H9 (cell line): Measurements from ENCODE around the gene USH2A. TPM values are rescaled to one million over a fixed set of nuclear protein-coding genes. Genes with fewer than 3 reads are reported as not detected.

Experiments
- DNase-seq: peaks from one replicate; pipeline ENCODE4 v3.0.0-alpha.2; 2017
- H2AFZ ChIP-seq: one replicate; pipeline ENCODE4 v1.6.1; 2013; ENCODE audit warnings: mild to moderate bottlenecking, low read length, control low read depth, moderate library complexity
- H2AK5ac ChIP-seq: 2 replicates; pipeline ENCODE4 v1.6.1; 2013; ENCODE audit warnings: low read length, control low read depth, mixed read lengths; ENCODE audit not compliant: insufficient read length
- H2BK120ac ChIP-seq: one replicate; pipeline ENCODE4 v1.6.1; 2013; ENCODE audit warnings: low read depth, mild to moderate bottlenecking, low read length, control low read depth, inconsistent platforms; ENCODE audit not compliant: poor library complexity, severe bottlenecking
- H2BK12ac ChIP-seq: 2 replicates; pipeline ENCODE4 v1.6.1; 2013; ENCODE audit warnings: low read length, control low read depth, mixed read lengths, low read depth; ENCODE audit not compliant: insufficient read length
- H2BK15ac ChIP-seq: 2 replicates; pipeline ENCODE4 v1.6.1; 2013; ENCODE audit warnings: low read depth, low read length, control low read depth
- H2BK20ac ChIP-seq: one replicate; pipeline ENCODE4 v1.6.1; 2013; ENCODE audit warnings: low read depth, mild to moderate bottlenecking, low read length, control low read depth, inconsistent platforms; ENCODE audit not compliant: poor library complexity, severe bottlenecking
- H2BK5ac ChIP-seq: 2 replicates; pipeline ENCODE4 v1.6.1; 2013; ENCODE audit warnings: low read length, control low read depth, mixed read lengths; ENCODE audit not compliant: insufficient read length
- H3K14ac ChIP-seq: 2 replicates; pipeline ENCODE4 v1.6.1; 2013; ENCODE audit warnings: low read length, control low read depth; ENCODE audit not compliant: insufficient read depth
- H3K18ac ChIP-seq: 2 replicates; pipeline ENCODE4 v1.6.1; 2013; ENCODE audit warnings: low read depth, mild to moderate bottlenecking, mixed read lengths, low read length, control low read depth; ENCODE audit not compliant: insufficient read length
- H3K23ac ChIP-seq: 2 replicates; pipeline ENCODE4 v1.6.1; 2013; ENCODE audit warnings: low read length, control low read depth, mixed read lengths, low read depth; ENCODE audit not compliant: insufficient read length
- H3K23me2 ChIP-seq: 2 replicates; pipeline ENCODE4 v1.6.1; 2013; ENCODE audit warnings: low read depth, mild to moderate bottlenecking, mixed read lengths, low read length, control low read depth; ENCODE audit not compliant: insufficient read length, poor library complexity, severe bottlenecking
- H3K27ac ChIP-seq: 2 replicates; pipeline ENCODE4 v1.5.1; 2013; ENCODE audit warnings: low read length, control low read depth, mixed read lengths, low read depth; ENCODE audit not compliant: insufficient read length
- H3K27me3 ChIP-seq: 2 replicates; pipeline ENCODE4 v1.6.1; 2013; ENCODE audit warnings: low read length, control low read depth, inconsistent platforms; ENCODE audit not compliant: insufficient read depth
- H3K4ac ChIP-seq: 2 replicates; pipeline ENCODE4 v1.6.1; 2013; ENCODE audit warnings: low read depth, mild to moderate bottlenecking, control low read depth, inconsistent platforms, low read length, moderate library complexity
- H3K4me1 ChIP-seq: 2 replicates; pipeline ENCODE4 v1.6.1; 2013; ENCODE audit warnings: low read length, control low read depth, inconsistent platforms; ENCODE audit not compliant: insufficient read depth
- H3K4me2 ChIP-seq: 2 replicates; pipeline ENCODE4 v1.6.1; 2013; ENCODE audit warnings: low read length, control low read depth, mixed read lengths; ENCODE audit not compliant: insufficient read length, insufficient read depth
- H3K56ac ChIP-seq: 2 replicates; pipeline ENCODE4 v1.6.1; 2013; ENCODE audit warnings: low read depth, mild to moderate bottlenecking, mixed read lengths, low read length, control low read depth; ENCODE audit not compliant: insufficient read length
- H3K79me1 ChIP-seq: 2 replicates; pipeline ENCODE4 v1.6.1; 2013; ENCODE audit warnings: low read depth, mild to moderate bottlenecking, moderate library complexity, low read length, control low read depth, inconsistent platforms; ENCODE audit not compliant: insufficient read depth, poor library complexity, severe bottlenecking
- H3K79me2 ChIP-seq: 2 replicates; pipeline ENCODE4 v1.6.1; 2013; ENCODE audit warnings: low read length, control low read depth, inconsistent platforms; ENCODE audit not compliant: insufficient read depth
- H3K9ac ChIP-seq: 2 replicates; pipeline ENCODE4 v1.6.1; 2013; ENCODE audit warnings: low read length, control low read depth, mixed read lengths; ENCODE audit not compliant: insufficient read length; ENCODE audit errors: extremely low read depth
- H3K9me3 ChIP-seq: one replicate; pipeline ENCODE4 v1.6.1; 2013; ENCODE audit warnings: low read depth, low read length, inconsistent platforms; ENCODE audit not compliant: control insufficient read depth
- H3T11ph ChIP-seq: one replicate; pipeline ENCODE4 v1.6.1; 2013; ENCODE audit warnings: mild to moderate bottlenecking, low read length, control low read depth, inconsistent platforms
- H4K20me1 ChIP-seq: one replicate; pipeline ENCODE4 v1.6.1; 2013; ENCODE audit not compliant: control insufficient read depth, insufficient read length, insufficient read depth
- H4K5ac ChIP-seq: 2 replicates; pipeline ENCODE4 v1.6.1; 2013; ENCODE audit warnings: low read depth, mild to moderate bottlenecking, mixed read lengths, low read length, control low read depth; ENCODE audit not compliant: insufficient read length
- H4K8ac ChIP-seq: replicated peaks from 2 replicates; pipeline ENCODE4 v1.6.1; 2013; ENCODE audit warnings: low read length, control low read depth, mixed read lengths, low read depth; ENCODE audit not compliant: insufficient read length
- H4K91ac ChIP-seq: 2 replicates; pipeline ENCODE4 v1.6.1; 2013; ENCODE audit warnings: low read depth, mild to moderate bottlenecking, moderate library complexity, mixed read lengths, low read length, control low read depth; ENCODE audit not compliant: insufficient read length
- H3K27ac Mint-ChIP-seq, 3 experiments: 2 replicates in 2 of 3; 3 replicates in 1 of 3; pipeline ENCODE4 v1.8.0; 2020 to 2021; ENCODE audit warnings: mixed read lengths in 3 of 3, mild to moderate bottlenecking in 1 of 3, moderate library complexity in 1 of 3
- H3K27me3 Mint-ChIP-seq: 2 replicates; pipeline ENCODE4 v1.8.0; 2021; ENCODE audit warnings: low read depth, mild to moderate bottlenecking, moderate library complexity, mixed read lengths
- H3K36me3 Mint-ChIP-seq, 3 experiments: 2 replicates in 2 of 3; 3 replicates in 1 of 3; pipeline ENCODE4 v1.8.0; 2020 to 2021; ENCODE audit warnings: low read depth in 3 of 3, mixed read lengths in 3 of 3; ENCODE audit not compliant: insufficient read depth in 1 of 3
- H3K4me1 Mint-ChIP-seq, 2 experiments: 2 replicates each; pipeline ENCODE4 v1.8.0; 2020; ENCODE audit warnings: mixed read lengths in 2 of 2
- H3K4me3 Mint-ChIP-seq, 2 experiments: 2 replicates in 1 of 2; 3 replicates in 1 of 2; pipeline ENCODE4 v1.8.0; 2020 to 2021; ENCODE audit warnings: mild to moderate bottlenecking in 2 of 2, mixed read lengths in 2 of 2, moderate library complexity in 1 of 2
- H3K9me3 Mint-ChIP-seq, 2 experiments: 2 replicates in 1 of 2; 3 replicates in 1 of 2; pipeline ENCODE4 v1.8.0; 2020; ENCODE audit warnings: mild to moderate bottlenecking in 2 of 2, mixed read lengths in 2 of 2, moderate library complexity in 1 of 2
- CTCF ChIP-seq: fragments of 200-600 bp; sonication (generic); conservative IDR thresholded peaks from 3 replicates; pipeline ENCODE4 v1.8.0; 2021; ENCODE audit warnings: antibody characterized with exemption, mild to moderate bottlenecking
- WGBS: extraction: QIAGEN DNeasy Blood & Tissue Kit; methylation state at CpG from one replicate; pipeline ENCODE4 v1.1.7; 2013; ENCODE audit warnings: missing lambda C conversion rate, low lambda C conversion rate, mixed read lengths; ENCODE audit not compliant: insufficient read length; ENCODE audit errors: extremely low coverage; 5-methylcytosine and 5-hydroxymethylcytosine counted together
- total RNA-seq: library from RNA; stranded (reverse); gene quantifications from 2 replicates; pipeline ENCODE4 v1.2.1, GENCODE V29; 2021

The USH2A gene
- total RNA-seq, 1 experiment from 2014 or later, result 0.11 TPM

- Histone ChIP-seq H3K9me3 (no peaks in the 10 kb centered on the region), H2AK5ac (no peak overlapping the region), H3K14ac (no peak overlapping the region), H2BK120ac (no peak overlapping the region), H4K8ac (no peak overlapping the region), H3K4ac (no peak overlapping the region), H2BK20ac (no peak overlapping the region), H2BK5ac (no peak overlapping the region), H4K91ac (no peak overlapping the region), H3K23me2 (no peaks in the 10 kb centered on the region), H2AFZ (no peak overlapping the region), H3K4me2 (no peak overlapping the region), H4K20me1 (no peaks in the 10 kb centered on the region), H3K18ac (no peak overlapping the region), H3K23ac (no peak overlapping the region), H3K79me1 (no peaks in the 10 kb centered on the region), H3K27ac (no peak overlapping the region), H3K56ac (no peak overlapping the region), H2BK15ac (no peak overlapping the region), H3K4me1 (no peaks in the 10 kb centered on the region), H3K27me3 (no peaks in the 10 kb centered on the region), H3T11ph (no peak overlapping the region), H2BK12ac (no peak overlapping the region), H4K5ac (no peak overlapping the region), H3K9ac (no peak overlapping the region), H3K79me2 (no peaks in the 10 kb centered on the region)
- Mint-ChIP-seq H3K27me3 (no peaks in the 10 kb centered on the region), H3K9me3 (no peaks in the 10 kb centered on the region), H3K4me3 (no peak overlapping the region), H3K4me1 (peaks cover 2 to 3% of the 10 kb centered on the region in 2 experiments; a peak in 3 of 4 replicates), H3K27ac (no peak overlapping the region; a peak in 1 of 7 replicates), H3K36me3 (no peaks in the 10 kb centered on the region)
- no peak for TF ChIP-seq CTCF
- WGBS, result no CpG with 5 or more reads among the region's 2 CpGs
- DNase-seq, result no peak
Measured at GRCh38 chr1:216325946-216326345, 97.3 kb downstream of the USH2A start.
